ENCODE measurements around the gene TBC1D32.
"Not testable (repeated sequence)": the region's sequence is repeated elsewhere in the genome, so short reads cannot be mapped to it uniquely, and the experiment has no call there.

TBC1D32 gene

GRCh38 chr6:121338366-121338765, 4.1 kb upstream of the TBC1D32 start:
- Histone ChIP-seq H3K4me3 (ENCODE audit: low read depth in 1 of 2, low read length in 1 of 2) (no peak overlapping the region), H3K36me3 (no peaks in the 10 kb centered on the region), H3K9me3 (no peaks in the 10 kb centered on the region), H3K4me1 (ENCODE audit: control insufficient read depth in 1 of 2, insufficient read depth in 1 of 2, low read depth in 1 of 2, low read length in 1 of 2) (peaks cover 0 to 6% of the 10 kb centered on the region in 2 experiments), H3K27me3 (no peaks in the 10 kb centered on the region), H3K27ac (no peak overlapping the region)
- no peak for TF ChIP-seq CTCF (IDR thresholded peaks at IDR 0.05)

DNA sequence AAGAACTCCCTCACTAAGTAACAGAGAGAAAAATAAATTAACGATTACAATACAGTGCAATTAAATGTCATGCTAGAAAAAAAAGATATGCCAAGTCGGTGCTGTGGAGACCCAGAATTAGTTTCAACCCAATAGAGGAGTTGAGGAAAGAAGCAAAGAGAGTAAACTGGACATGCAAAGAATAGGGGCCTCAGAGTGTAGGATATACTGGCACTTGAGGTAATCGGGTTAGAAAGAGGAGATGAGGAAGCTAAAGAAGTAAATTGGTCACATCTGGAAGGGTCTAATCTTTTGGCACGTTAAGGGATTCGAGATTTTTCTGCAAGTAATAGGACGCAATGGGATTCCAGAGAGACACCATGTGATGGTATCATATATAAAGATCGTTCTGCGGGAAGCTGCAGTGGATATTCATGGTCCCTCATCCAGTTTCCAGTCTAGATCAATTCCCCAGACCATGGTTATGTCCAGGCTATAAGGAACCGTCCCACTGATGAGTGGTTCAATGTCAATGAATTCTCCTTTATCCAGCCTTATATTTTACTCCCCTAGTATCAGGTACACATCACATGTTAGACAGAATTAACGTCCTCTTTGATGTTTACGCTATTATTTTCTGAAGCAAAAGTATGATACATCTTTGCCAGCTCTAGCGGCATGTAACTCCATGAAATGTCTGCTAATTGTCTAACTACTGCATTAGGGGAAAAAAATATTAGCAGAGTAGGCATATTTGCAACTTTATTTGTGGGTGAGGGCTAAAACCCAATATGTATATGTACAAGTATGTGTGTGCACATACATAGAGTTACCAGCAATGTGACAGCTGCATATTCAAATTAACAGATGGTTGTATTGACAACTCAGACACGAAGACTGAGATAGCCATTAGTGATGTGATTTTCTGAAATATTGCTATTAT, 1.1 kb upstream of the TBC1D32 start:
- Histone ChIP-seq H3K4me3 (ENCODE audit: low read depth in 1 of 2, low read length in 1 of 2) (peak overlapping the region; percentile 81 to 84), H3K9me3 (no peaks in the 10 kb centered on the region), H3K27ac (peak overlapping the region; percentile 81), H3K4me1 (ENCODE audit: control insufficient read depth in 1 of 2, insufficient read depth in 1 of 2, low read depth in 1 of 2, low read length in 1 of 2) (peaks cover 0 to 6% of the 10 kb centered on the region in 2 experiments), H3K27me3 (no peaks in the 10 kb centered on the region), H3K36me3 (no peaks in the 10 kb centered on the region)
- TF ChIP-seq CTCF (IDR thresholded peaks at IDR 0.05), result no peak

DNA sequence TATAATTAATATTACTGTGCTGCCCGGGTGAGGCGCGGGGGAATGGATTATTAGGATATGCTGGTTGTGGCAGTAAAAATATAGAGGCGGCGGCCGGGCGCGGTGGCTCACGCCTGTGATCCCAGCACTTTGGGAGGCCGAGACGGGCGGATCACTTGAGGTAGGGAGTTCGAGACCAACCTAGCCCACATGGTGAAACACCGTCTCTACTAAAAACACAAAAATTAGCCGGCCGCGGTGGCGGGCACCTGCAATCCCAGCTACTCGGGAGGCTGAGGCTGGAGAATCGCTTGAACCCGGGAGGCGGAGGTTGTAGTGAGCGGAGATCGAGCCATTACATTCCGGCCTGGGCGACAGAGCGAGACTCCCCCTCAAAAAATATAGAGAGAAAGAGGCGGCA, 586 bp downstream of the TBC1D32 start:
- peak overlapping the region; percentile 81 to 84 for H3K4me3 ChIP-seq (ENCODE audit: low read depth in 1 of 2, low read length in 1 of 2)

DNA sequence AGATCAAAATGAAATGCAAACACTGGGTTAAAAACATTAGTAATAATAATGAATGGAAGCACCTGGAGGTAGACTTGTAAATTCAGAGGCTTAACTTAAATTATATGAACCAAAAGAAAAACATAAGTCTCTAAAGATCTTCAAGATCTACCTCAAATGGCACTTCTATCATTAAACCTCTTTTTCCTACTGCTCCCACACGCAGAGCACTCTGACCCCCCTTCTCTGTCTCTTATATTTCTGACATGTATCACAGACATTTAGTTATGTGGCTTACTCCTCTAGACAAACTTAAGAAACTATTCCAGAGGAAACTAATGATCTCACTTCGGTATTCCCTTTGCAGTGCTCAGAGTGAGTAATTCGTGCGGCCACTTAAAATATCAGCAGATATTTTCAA, 1.1 kb downstream of the TBC1D32 start:
- Histone ChIP-seq H3K27me3 (no peaks in the 10 kb centered on the region), H3K27ac (no peak overlapping the region), H3K4me3 (ENCODE audit: low read depth in 1 of 2, low read length in 1 of 2) (no peak overlapping the region), H3K4me1 (ENCODE audit: control insufficient read depth in 1 of 2, insufficient read depth in 1 of 2, low read depth in 1 of 2, low read length in 1 of 2) (peaks cover 0 to 6% of the 10 kb centered on the region in 2 experiments), H3K9me3 (no peaks in the 10 kb centered on the region), H3K36me3 (no peaks in the 10 kb centered on the region)
- TF ChIP-seq CTCF (IDR thresholded peaks at IDR 0.05), result no peak

More for the DNA sequence above, 586 bp downstream of the TBC1D32 start:
- H3K27me3 ChIP-seq; H3K4me1 ChIP-seq (ENCODE audit: control insufficient read depth in 1 of 2, insufficient read depth in 1 of 2, low read depth in 1 of 2, low read length in 1 of 2); H3K9me3 ChIP-seq; H3K36me3 ChIP-seq; H3K27ac ChIP-seq: not testable (repeated sequence)

DNA sequence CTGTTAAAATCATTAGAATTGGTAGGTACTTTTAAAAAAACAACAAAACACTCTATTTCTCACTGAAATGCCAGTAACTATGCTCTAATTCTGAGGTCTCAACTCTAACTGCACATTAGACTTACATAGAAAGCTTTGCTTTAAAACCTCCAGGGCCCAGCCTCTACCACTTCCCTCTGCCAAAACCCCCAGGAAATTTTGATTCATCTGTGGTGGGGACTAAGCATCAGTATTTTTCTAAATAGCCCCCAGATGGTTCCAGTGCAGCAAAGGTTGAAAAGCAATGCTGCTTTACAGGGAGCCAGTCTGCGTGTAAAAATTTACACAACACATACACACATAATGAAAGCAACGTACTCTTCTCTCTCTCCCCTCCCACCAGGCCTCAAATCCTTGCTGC, 3.8 kb downstream of the TBC1D32 start:
- H3K27ac ChIP-seq, result no peak overlapping the region
- no peaks in the 10 kb centered on the region for H3K36me3 ChIP-seq
- H3K27me3 ChIP-seq, result no peaks in the 10 kb centered on the region
- H3K4me1 ChIP-seq (ENCODE audit: control insufficient read depth in 1 of 2, insufficient read depth in 1 of 2, low read depth in 1 of 2, low read length in 1 of 2), result peaks cover 0 to 6% of the 10 kb centered on the region in 2 experiments
- no peak for TF ChIP-seq CTCF (IDR thresholded peaks at IDR 0.05)
- no peak overlapping the region for H3K4me3 ChIP-seq (ENCODE audit: low read depth in 1 of 2, low read length in 1 of 2)
- no peaks in the 10 kb centered on the region for H3K9me3 ChIP-seq

DNA sequence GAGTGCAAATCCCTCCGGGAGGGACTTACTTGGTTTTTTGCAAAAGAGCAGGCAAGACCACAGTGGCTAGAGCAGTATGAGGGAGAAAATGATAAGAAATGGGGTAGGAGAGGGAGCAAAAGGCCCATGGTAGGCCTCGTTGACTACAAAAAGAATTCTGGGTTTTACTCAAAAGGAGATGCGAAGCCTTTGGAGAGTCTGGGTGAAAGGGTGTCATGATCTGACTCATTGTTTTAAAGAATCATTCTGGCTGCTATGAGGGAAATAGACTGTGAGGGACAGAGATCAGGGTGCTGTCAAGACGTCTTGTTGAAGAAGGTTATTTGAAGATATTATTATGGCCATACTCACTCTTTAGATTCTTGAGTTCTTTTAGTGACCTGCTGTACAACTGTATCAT, 13.0 kb downstream of the TBC1D32 start:
- Histone ChIP-seq H3K4me3 (ENCODE audit: low read depth in 1 of 2, low read length in 1 of 2) (no peak overlapping the region), H3K27me3 (no peaks in the 10 kb centered on the region), H3K4me1 (ENCODE audit: control insufficient read depth in 1 of 2, insufficient read depth in 1 of 2, low read depth in 1 of 2, low read length in 1 of 2) (no peaks in the 10 kb centered on the region), H3K36me3 (no peaks in the 10 kb centered on the region), H3K9me3 (no peaks in the 10 kb centered on the region), H3K27ac (no peak overlapping the region)
- no peak for TF ChIP-seq CTCF (IDR thresholded peaks at IDR 0.05)
